NCI-H1694 treated with DMSO at 0.1 percent for 48 hours (cell line): ENCODE results near the gene PWWP3B.
"Not testable (repeated sequence)": the region's sequence is repeated elsewhere in the genome, so short reads cannot be mapped to it uniquely, and the experiment has no call there.

Source experiments
- DNase-seq: peaks from one replicate; lab custom pipeline; 2025; lab: John Stamatoyannopoulos, UW

Gene PWWP3B

GRCh38 chrX:106168107-106168506 lies at the start of gene PWWP3B:
TSS of gene PWWP3B (plus strand) at chrX:106168305. CDS start at chrX:106205433, 37,128 bp downstream.
- no peak for DNase-seq

GRCh38 chrX:106139048-106139447 lies 29.1 kb upstream of the PWWP3B start:
- no peak for DNase-seq

DNA sequence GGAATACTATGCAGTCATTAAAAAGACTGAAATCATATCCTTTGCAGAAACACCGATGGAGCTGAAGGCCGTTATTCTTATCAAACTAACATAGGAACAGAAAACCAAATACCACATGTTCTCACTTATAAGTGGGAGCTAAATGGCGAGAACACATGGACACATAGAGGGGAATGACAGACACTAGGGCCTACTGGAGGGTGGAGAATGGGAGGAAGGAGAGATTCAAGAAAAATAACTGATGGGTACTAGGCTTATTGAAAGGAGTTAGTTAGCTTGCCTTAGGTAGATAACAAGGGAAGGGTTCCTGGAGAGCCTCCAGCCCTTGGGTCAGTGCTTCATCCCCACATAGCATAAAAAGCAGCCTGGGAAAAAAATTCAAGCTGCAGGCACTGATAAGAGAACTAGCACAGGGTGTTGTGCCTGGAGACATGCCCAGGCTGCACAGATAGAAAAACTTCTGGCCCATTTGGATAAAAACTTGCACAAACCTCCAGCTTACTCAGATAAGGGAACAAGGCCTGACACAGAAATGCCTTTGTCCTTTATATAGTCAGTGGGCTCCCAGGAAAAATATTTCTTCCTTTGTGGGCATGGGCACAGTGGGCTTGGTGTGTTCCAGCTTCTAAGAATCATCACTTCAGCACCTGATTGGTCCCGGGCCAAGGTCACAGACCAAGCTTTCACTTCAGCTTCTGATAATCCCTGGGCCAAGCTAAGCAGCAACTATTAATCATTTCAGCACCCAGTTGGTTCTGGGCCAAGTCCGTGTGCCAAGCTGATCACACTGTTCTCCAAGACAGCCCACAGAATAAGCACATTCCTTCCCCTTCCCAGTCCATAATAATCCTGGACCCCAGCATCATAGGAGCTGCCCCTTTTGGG lies 23.1 kb upstream of the PWWP3B start:
- DNase-seq, result no peak

DNA sequence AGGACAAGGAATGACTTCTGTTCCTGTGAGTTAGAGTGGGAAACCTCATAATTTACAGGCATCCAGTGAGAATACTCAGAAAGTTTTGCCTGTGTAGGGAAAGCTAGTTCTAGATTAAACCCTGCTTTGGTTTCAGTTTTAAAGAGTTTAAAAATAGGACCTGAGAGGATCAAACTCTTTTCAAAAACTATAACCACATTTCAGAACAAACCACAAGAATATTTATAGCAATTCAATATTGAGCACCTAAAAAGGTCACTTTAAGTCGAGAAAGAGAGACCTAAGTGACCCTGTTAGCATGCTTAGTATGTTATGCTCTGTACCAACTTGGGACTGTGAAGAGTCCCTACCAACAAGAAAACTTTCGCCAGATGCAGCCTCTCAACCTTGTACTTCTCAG lies 17.4 kb upstream of the PWWP3B start:
- DNase-seq, result no peak

DNA sequence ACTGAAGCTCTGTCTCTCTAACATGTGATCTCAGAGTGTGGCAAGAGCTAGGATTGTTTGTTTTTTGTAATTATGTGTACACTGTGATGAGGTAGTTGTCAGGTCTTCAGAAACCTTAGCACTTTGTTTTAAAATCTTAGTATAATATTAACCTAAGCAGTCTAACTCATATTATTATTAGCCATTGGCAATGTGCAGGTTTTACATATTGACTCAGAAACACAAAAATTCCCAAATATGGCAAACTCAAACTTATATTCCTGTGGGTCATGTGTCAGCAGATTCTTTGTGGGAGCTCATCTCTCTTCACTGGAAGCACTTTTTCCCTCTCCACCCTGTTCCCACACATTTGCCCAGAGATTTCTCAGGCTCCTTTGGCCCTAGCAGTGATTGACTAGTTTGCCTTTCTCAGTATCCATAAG lies 8.2 kb upstream of the PWWP3B start:
- no peak for DNase-seq

GRCh38 chrX:106170318-106170717 lies 2.2 kb downstream of the PWWP3B start:
- DNase-seq, result no peak

GRCh38 chrX:106171293-106171820 lies 3.3 kb downstream of the PWWP3B start:
- no peak for DNase-seq

- no peak for DNase-seq
Measured at GRCh38 chrX:106177106-106177981, 9.2 kb downstream of the PWWP3B start.

- no peak for DNase-seq
Measured at GRCh38 chrX:106177982-106178321, 9.8 kb downstream of the PWWP3B start.

GRCh38 chrX:106178826-106179225 lies 10.7 kb downstream of the PWWP3B start:
- no peak for DNase-seq

DNA sequence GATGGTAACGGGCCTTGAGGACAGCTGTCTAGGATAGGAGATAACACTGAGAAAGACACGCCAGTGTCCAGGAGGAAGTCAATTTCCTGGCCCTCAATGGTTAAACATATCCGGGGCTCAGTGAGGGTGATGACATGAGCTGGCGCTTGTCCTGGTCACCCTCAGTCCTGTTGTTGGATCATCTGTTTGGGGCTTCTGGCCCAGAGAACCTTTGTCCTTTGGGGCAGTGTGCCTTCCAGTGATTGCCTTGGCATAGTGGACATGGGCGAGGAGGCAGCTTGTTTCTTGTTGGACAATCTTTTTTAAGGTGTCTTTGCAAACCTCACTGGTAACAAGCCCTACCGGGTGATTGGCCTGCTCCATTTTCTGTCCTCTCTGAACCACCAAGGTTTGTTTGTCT lies 15.6 kb downstream of the PWWP3B start:
- not testable (repeated sequence) for DNase-seq

GRCh38 chrX:106201502-106202178 lies 33.5 kb downstream of the PWWP3B start:
- no peak for DNase-seq

DNA sequence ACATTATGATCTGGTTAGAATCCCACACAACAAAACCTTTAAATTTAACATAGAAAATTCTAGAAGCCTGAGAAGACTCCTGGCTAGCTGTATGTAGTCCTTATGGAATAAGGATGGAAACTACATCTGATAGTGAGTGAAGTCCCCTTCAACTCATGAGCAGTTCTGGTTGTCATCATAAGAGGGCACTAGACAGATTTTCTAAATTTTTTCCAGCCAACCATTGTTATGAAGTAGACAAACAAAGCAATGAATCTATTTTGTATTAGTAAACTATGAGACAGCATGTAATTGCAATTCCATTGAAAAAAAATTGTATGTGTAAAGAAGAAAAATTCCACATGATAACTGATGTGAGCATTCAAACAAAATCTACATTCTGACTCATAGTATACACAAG lies 35.2 kb downstream of the PWWP3B start:
- DNase-seq, result no peak

GRCh38 chrX:106208154-106208553 lies 40.0 kb downstream of the PWWP3B start:
- no peak for DNase-seq
